Smooth muscle cell of the pulmonary artery (primary cell): ENCODE results near the gene AIF1. TPM values are rescaled to one million over a fixed set of nuclear protein-coding genes. Genes with fewer than 3 reads are reported as not detected.

Experiments
- total RNA-seq: library from RNA; depleted of rRNA; stranded (reverse); fragments of >200 nt; gene quantifications from 2 replicates; pipeline ENCODE4 v1.2.3, GENCODE V29; 2014

AIF1 gene
- total RNA-seq, result not detected in 2 replicates

GRCh38 chr6:31614684-31615578 is at the start of gene AIF1:
Gene AIF1 (plus strand): TSS chr6:31615234. CDS start chr6:31615330, 96 bp downstream.

DNA sequence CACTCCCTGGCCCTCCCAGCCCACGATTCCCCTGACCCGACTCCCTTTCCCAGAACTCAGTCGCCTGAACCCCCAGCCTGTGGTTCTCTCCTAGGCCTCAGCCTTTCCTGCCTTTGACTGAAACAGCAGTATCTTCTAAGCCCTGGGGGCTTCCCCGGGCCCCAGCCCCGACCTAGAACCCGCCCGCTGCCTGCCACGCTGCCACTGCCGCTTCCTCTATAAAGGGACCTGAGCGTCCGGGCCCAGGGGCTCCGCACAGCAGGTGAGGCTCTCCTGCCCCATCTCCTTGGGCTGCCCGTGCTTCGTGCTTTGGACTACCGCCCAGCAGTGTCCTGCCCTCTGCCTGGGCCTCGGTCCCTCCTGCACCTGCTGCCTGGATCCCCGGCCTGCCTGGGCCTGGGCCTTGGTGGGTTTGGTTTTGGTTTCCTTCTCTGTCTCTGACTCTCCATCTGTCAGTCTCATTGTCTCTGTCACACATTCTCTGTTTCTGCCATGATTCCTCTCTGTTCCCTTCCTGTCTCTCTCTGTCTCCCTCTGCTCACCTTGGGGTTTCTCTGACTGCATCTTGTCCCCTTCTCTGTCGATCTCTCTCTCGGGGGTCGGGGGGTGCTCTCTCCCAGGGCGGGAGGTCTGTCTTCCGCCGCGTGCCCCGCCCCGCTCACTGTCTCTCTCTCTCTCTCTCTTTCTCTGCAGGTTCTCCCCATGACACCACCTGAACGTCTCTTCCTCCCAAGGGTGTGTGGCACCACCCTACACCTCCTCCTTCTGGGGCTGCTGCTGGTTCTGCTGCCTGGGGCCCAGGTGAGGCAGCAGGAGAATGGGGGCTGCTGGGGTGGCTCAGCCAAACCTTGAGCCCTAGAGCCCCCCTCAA is 42.8 kb upstream of the AIF1 start, which contains the start of gene LTA:
LTA (plus strand) TSS at position 249 of the 871 bp plus-strand sequence; CDS start at position 703, 454 bp downstream.

GRCh38 chr6:31575335-31575901 is 39.6 kb upstream of the AIF1 start, which contains the start of gene TNF:
Gene TNF (plus strand): TSS chr6:31575565. CDS start chr6:31575742, 177 bp downstream.

GRCh38 chr6:31582230-31582643 is 32.8 kb upstream of the AIF1 start, which contains the start of gene LTB:
Gene LTB (minus strand): TSS chr6:31582424. CDS start chr6:31582417, 7 bp downstream.

DNA sequence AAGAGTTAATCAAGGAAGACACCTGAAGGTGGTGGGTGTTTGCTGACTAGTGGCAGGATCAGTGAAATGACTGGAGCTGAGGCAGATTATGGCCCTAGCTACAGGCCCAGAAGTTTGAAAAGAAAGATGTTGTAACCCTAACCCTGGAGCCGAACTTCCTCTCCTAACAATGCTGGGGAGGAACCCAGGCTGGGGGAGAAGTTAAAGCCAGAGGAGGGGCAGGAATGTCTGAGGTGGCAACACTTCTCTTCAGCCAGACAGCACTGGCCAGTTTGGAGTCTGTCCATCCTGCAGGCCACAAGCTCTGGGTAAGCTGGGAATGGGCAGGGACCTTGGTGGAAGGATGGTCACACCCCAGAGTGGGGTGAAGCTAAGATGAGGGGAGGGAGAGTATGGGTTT is 29.0 kb upstream of the AIF1 start, which contains the start of gene LST1:
LST1 (plus strand) TSS at position 270 of the 400 bp plus-strand sequence. CDS start 1,023 bp downstream, outside the sequence.

GRCh38 chr6:31620586-31621319 is 5.7 kb downstream of the AIF1 start, which contains the start of gene PRRC2A:
Gene PRRC2A (plus strand): TSS chr6:31620715. CDS start chr6:31622790, 2,075 bp downstream.

DNA sequence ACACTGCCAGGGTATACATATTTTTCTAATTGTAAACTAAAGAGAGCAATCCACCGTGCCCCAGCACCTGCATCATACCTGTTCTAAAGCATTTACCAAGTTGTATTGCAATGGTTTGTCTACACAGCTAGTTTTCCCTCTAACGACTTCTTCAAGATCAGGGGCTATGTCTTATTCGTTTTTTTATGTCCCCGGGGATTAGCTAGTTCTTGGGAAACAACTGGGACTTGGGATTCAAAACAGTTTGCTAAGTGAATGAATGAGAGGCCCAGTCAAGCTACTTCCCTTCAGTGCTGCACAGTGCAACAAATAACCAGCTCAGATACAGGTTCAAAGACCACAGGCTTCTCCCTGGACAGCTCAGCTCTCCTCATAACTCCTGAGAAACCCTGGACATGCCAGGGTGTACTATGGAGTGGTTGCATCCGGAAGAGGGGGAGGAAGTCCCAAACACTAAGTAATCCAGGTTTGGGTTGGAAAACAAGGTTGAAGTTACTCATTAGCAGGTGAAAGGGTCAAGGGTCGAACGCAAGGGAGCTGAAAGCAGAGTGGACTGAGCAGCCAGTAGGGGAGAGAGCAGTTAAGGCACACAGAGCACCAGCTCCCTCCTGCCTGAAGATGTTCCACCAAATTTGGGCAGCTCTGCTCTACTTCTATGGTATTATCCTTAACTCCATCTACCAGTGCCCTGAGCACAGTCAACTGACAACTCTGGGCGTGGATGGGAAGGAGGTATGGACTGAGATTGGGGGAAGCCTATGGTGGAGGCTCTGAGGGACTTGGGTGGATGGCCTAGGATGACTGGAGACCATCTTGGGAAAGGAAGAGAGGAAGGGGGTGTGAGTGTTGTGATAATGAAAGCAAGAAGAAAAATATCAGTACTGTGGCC is 40.6 kb downstream of the AIF1 start, which contains the start of gene APOM:
APOM (plus strand) TSS at position 546 of the 889 bp plus-strand sequence; CDS start at position 619, 73 bp downstream.

GRCh38 chr6:31660381-31661261 is 45.6 kb downstream of the AIF1 start, which contains the start of gene C6orf47:
Gene C6orf47 (minus strand): TSS chr6:31660778. CDS start chr6:31659947, 831 bp downstream.

GRCh38 chr6:31664790-31665500 is 49.9 kb downstream of the AIF1 start, which contains the start of gene GPANK1:
Gene GPANK1 (minus strand): TSS chr6:31664997. CDS start chr6:31664478, 519 bp downstream.

DNA sequence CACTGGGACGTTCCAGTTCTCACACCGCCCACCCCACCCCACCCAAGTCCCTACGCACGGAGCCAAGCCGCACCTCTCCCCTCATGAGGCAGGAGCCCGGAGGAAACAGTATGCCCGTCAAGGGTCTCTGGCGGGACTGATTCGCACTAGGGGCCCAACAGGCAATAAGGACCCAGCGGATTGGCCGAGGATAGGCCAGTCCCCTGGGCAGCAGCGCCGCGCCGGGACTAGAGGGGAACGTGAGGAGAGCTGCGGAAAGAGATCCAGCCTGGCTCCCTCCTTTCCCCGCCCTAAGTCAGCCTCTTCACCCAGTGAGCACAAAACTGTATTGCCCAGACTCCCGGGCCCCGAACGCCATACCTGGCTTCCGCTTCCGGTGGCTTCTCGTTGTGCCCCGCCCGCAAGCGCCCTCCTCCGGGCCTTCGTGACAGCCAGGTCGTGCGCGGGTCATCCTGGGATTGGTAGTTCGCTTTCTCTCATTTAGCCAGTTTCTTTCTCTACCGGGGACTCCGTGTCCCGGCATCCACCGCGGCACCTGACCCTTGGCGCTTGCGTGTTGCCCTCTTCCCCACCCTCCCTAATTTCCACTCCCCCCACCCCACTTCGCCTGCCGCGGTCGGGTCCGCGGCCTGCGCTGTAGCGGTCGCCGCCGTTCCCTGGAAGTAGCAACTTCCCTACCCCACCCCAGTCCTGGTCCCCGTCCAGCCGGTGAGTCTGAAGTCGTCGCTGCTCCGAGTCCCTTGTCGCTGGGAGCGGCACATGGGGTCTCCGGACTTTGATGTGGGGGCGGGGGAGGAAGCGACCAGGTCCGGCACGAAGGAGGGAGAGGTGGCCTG is 50.7 kb downstream of the AIF1 start, which contains the start of gene CSNK2B:
CSNK2B (plus strand) TSS at position 580 of the 836 bp plus-strand sequence. CDS start 752 bp downstream, outside the sequence.

Other genes starting within 250 kb of the AIF1 start
- 45.9 and 164 TPM in 2 replicates for gene MICA, start 211.6 kb upstream of the AIF1 start, total RNA-seq
- 14.8 and 15.8 TPM in 2 replicates for gene MICB, start 117.1 kb upstream of the AIF1 start, total RNA-seq
- gene MCCD1, start 86.3 kb upstream of the AIF1 start, total RNA-seq, result not detected in 2 replicates
- 221 and 228 TPM in 2 replicates for gene DDX39B, start 73.2 kb upstream of the AIF1 start, total RNA-seq
- 1.5 and 4.3 TPM in 2 replicates for gene ATP6V1G2, start 68.6 kb upstream of the AIF1 start, total RNA-seq
- 22.7 and 27.5 TPM in 2 replicates for gene NFKBIL1, start 67.6 kb upstream of the AIF1 start, total RNA-seq
- gene LTA, start 42.9 kb upstream of the AIF1 start, total RNA-seq, result not detected in 2 replicates
- gene TNF, start 39.7 kb upstream of the AIF1 start, total RNA-seq, result not detected in 2 replicates
- gene LTB, start 32.8 kb upstream of the AIF1 start, total RNA-seq, result not detected in 2 replicates
- 0.23 TPM in 1 of 2 replicates, not detected in the other for gene LST1, start 29.0 kb upstream of the AIF1 start, total RNA-seq
- not detected in 2 replicates for gene NCR3, start 22.2 kb upstream of the AIF1 start, total RNA-seq
- 61.8 and 76.9 TPM in 2 replicates for gene PRRC2A, start 5.5 kb downstream of the AIF1 start, total RNA-seq
- 194 and 208 TPM in 2 replicates for gene BAG6, start 37.4 kb downstream of the AIF1 start, total RNA-seq
- gene APOM, start 40.7 kb downstream of the AIF1 start, total RNA-seq, result 1.0 and 1.6 TPM in 2 replicates
- 20.9 and 23.3 TPM in 2 replicates for gene C6orf47, start 45.5 kb downstream of the AIF1 start, total RNA-seq
- gene GPANK1, start 49.8 kb downstream of the AIF1 start, total RNA-seq, result 9.7 and 14.1 TPM in 2 replicates
- gene CSNK2B, start 50.8 kb downstream of the AIF1 start, total RNA-seq, result 75.1 and 82.0 TPM in 2 replicates
- 1.9 and 4.0 TPM in 2 replicates for gene LY6G5B, start 54.7 kb downstream of the AIF1 start, total RNA-seq
- 0.26 and 0.85 TPM in 2 replicates for gene LY6G5C, start 65.8 kb downstream of the AIF1 start, total RNA-seq
- 47.6 and 50.4 TPM in 2 replicates for gene ABHD16A, start 88.1 kb downstream of the AIF1 start, total RNA-seq
- not detected in 2 replicates for gene LY6G6F, start 91.6 kb downstream of the AIF1 start, total RNA-seq
- gene LY6G6D, start 100.1 kb downstream of the AIF1 start, total RNA-seq, result not detected in 2 replicates
- not detected in 2 replicates for gene LY6G6C, start 106.5 kb downstream of the AIF1 start, total RNA-seq
- not detected in 2 replicates for gene MPIG6B, start 108.1 kb downstream of the AIF1 start, total RNA-seq
- gene DDAH2, start 114.1 kb downstream of the AIF1 start, total RNA-seq, result 66.1 and 86.1 TPM in 2 replicates
- gene CLIC1, start 121.3 kb downstream of the AIF1 start, total RNA-seq, result 417 and 463 TPM in 2 replicates
- gene MSH5, start 124.8 kb downstream of the AIF1 start, total RNA-seq, result 3.8 and 6.6 TPM in 2 replicates
- 0.78 and 0.79 TPM in 2 replicates for gene SAPCD1, start 147.4 kb downstream of the AIF1 start, total RNA-seq
- 0.26 and 0.46 TPM in 2 replicates for gene VWA7, start 162.1 kb downstream of the AIF1 start, total RNA-seq
- gene VARS1, start 180.5 kb downstream of the AIF1 start, total RNA-seq, result 50.8 and 109 TPM in 2 replicates
- gene LSM2, start 191.7 kb downstream of the AIF1 start, total RNA-seq, result 16.7 and 16.9 TPM in 2 replicates
- 1.9 and 2.2 TPM in 2 replicates for gene HSPA1L, start 200.0 kb downstream of the AIF1 start, total RNA-seq
- gene HSPA1A, start 200.3 kb downstream of the AIF1 start, total RNA-seq, result 133 and 166 TPM in 2 replicates
- gene HSPA1B, start 212.5 kb downstream of the AIF1 start, total RNA-seq, result 113 and 154 TPM in 2 replicates
- gene NEU1, start 247.6 kb downstream of the AIF1 start, total RNA-seq, result 75.7 and 102 TPM in 2 replicates